Lung (tissue), 12 donors: ENCODE measurements around the gene PRXL2B. TPM values are rescaled to one million over a fixed set of nuclear protein-coding genes. Genes with fewer than 3 reads are reported as not detected.

Source experiments
- ATAC-seq: fragments of 200-7000 bp; cut with Tn5 transposase; one replicate; pipeline ENCODE4 v1.9.1; 2020; ENCODE audit warnings: moderate number of reproducible peaks; ENCODE audit not compliant: insufficient read depth, low FRiP score
- DNase-seq, 3 donors: peaks; one replicate each; pipeline ENCODE4 v3.0.0-alpha.2; 2013 to 2017
- H3K27ac ChIP-seq, 2 donors: one replicate each; pipeline ENCODE4 v1.5.1; 2013; ENCODE audit warnings: mild to moderate bottlenecking in 2 of 2, moderate library complexity in 2 of 2, control low read depth in 1 of 2, inconsistent platforms in 1 of 2, low read depth in 1 of 2, low read length in 1 of 2
- H3K27me3 ChIP-seq, 3 donors: one replicate each; pipeline ENCODE4 v1.5.1; 2013; ENCODE audit warnings: low read length in 2 of 3; ENCODE audit not compliant: control insufficient read depth in 3 of 3, insufficient read depth in 3 of 3
- H3K36me3 ChIP-seq, 4 donors: one replicate each; pipeline ENCODE4 v1.5.1; 2013; ENCODE audit warnings: low read length in 4 of 4, mild to moderate bottlenecking in 1 of 4, moderate library complexity in 1 of 4; ENCODE audit not compliant: control insufficient read depth in 4 of 4, insufficient read depth in 4 of 4
- H3K4me1 ChIP-seq, 5 donors: one replicate each; pipeline ENCODE4 v1.5.1; 2013; ENCODE audit warnings: low read length in 5 of 5, mild to moderate bottlenecking in 2 of 5, moderate library complexity in 1 of 5; ENCODE audit not compliant: control insufficient read depth in 5 of 5, insufficient read depth in 5 of 5
- H3K4me3 ChIP-seq: one replicate; pipeline ENCODE4 v1.5.1; 2013; ENCODE audit warnings: mild to moderate bottlenecking, control low read depth, moderate library complexity
- H3K9ac ChIP-seq, 2 donors: one replicate each; pipeline ENCODE4 v1.5.1; 2013; ENCODE audit warnings: low read length in 2 of 2, control low read depth in 1 of 2; ENCODE audit not compliant: insufficient read depth in 1 of 2
- H3K9me3 ChIP-seq, 4 donors: one replicate each; pipeline ENCODE4 v1.5.1; 2013; ENCODE audit warnings: low read length in 3 of 4, mild to moderate bottlenecking in 1 of 4, moderate library complexity in 1 of 4; ENCODE audit not compliant: control insufficient read depth in 4 of 4, insufficient read depth in 3 of 4
- CTCF ChIP-seq: IDR thresholded peaks from 2 replicates; pipeline ENCODE4 v1.5.1; 2012; ENCODE audit warnings: mild to moderate bottlenecking; ENCODE audit errors: control extremely low read depth, extremely low read depth
- WGBS, 2 donors: extraction: QIAGEN DNeasy Blood & Tissue Kit; methylation state at CpG; one replicate each; pipeline ENCODE4 v1.1.7; 2013; 5-methylcytosine and 5-hydroxymethylcytosine counted together
- polyA plus RNA-seq, 2 donors: library from polyadenylated mRNA; stranded (reverse); fragments of 200-250 nt; gene quantifications; one replicate each; pipeline ENCODE4 v1.2.1, GENCODE V29; 2013
- total RNA-seq, 2 donors: library from RNA; depleted of rRNA in 1 of 2; stranded (reverse); fragments of >200 nt in 1 of 2; gene quantifications; one replicate each; pipeline ENCODE4 v1.2.1, GENCODE V29; 2014 to 2021
- donor health status: control.
- donor health status: control.
- donor health status: Bipolar disorder and iron deficiency.
- donor health status: healthy.
- donor health status: DM: yes; HTN: yes; CAD: no.

PRXL2B gene
- total and polyA plus RNA-seq, 4 donors: 17.8 to 39.8 (median 27.0) TPM

DNA sequence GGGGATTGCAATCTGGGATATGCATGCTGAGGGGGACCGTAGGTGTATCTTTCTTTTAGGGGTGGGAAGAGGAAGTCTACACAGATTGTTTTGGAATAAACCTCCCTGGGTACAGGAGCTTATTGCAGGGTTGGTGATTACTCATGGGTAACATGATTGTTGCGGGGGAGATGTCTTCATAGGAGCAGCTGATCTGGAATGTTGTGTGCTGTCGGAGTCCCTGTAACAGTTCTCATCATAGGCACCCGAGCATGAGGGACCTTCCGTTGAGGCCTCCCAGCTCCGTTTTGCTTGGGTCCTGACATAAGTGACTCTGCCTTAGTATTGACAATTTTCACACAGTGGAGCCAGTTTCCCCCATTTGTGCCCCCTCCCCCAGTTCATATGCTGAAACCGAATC is 4.2 kb upstream of the PRXL2B start:
- Histone ChIP-seq H3K9ac (no peak overlapping the region), H3K36me3 (no peaks in the 10 kb centered on the region), H3K27ac (no peak overlapping the region), H3K27me3 (no peaks in the 10 kb centered on the region), H3K4me3 (no peak overlapping the region), H3K4me1 (peaks cover 3 to 32% (median 25%) of the 10 kb centered on the region in 5 donors), H3K9me3 (peaks cover 0 to 2% (median 0%) of the 10 kb centered on the region in 4 donors)
- WGBS, 2 donors: 76 to 83% methylated on average over 7 of the region's 7 CpGs
- ATAC-seq (no peak), DNase-seq (peak in 1 of 3 donors; percentile 4)
- no peak for TF ChIP-seq CTCF

- Histone ChIP-seq H3K4me1 (peaks cover 3 to 28% (median 20%) of the 10 kb centered on the region in 5 donors), H3K36me3 (peaks cover 0 to under 1% (median 0%) of the 10 kb centered on the region in 4 donors), H3K27me3 (no peaks in the 10 kb centered on the region), H3K27ac (peak overlapping the region in 1 of 2 donors; percentile 82), H3K9ac (no peak overlapping the region), H3K4me3 (no peak overlapping the region), H3K9me3 (peaks cover 0 to 2% (median 0%) of the 10 kb centered on the region in 4 donors)
- 57 to 77% methylated on average over 5 of the region's 5 CpGs for WGBS, 2 donors
- ATAC-seq: no peak
- peak in 1 of 3 donors; percentile 17 for DNase-seq
- no peak for TF ChIP-seq CTCF
These were observed 3.2 kb upstream of the PRXL2B start for GRCh38 chr1:2583331-2583791.

DNA sequence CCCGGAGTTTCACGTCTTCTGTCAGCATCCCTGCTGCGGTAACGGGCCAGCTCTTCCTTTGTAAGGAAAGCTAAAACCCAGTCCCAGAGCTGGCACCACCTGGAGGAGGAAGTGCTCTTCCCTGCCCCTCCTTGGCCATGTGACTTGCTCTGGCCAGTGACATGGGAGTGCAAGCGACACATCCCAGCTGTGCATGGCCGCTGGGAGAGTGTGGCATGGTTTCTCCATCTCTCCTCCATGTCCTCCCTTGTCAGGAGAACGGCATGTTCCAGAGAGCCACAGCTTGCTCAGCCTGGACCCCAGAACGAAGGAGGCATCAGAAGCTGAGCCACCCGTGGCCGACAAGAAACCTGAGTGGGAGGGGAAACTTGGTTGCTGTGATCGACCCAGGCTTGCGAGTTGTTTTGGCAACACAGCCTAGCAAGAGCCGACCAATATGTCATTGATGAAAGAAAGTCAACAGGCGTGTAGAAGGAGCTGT is 2.7 kb upstream of the PRXL2B start:
- Histone ChIP-seq H3K4me1 (peaks cover 3 to 25% (median 17%) of the 10 kb centered on the region in 5 donors), H3K36me3 (peaks cover 0 to 5% (median 1%) of the 10 kb centered on the region in 4 donors), H3K27me3 (no peaks in the 10 kb centered on the region), H3K4me3 (no peak overlapping the region), H3K9me3 (peaks cover 0 to 2% (median 0%) of the 10 kb centered on the region in 4 donors), H3K9ac (no peak overlapping the region), H3K27ac (peak overlapping the region in 1 of 2 donors; percentile 82)
- DNase-seq (peak; percentile 73 to 85 (median 79)), ATAC-seq (no peak)
- 44 to 62% methylated on average over 14 of the region's 14 CpGs for WGBS, 2 donors
- no peak for TF ChIP-seq CTCF
